ENCODE measurements around the gene GDE1. TPM values are rescaled to one million over a fixed set of nuclear protein-coding genes. Genes with fewer than 3 reads are reported as not detected.

The GDE1 gene
- total and polyA plus RNA-seq, 4 donors = 14.8 to 39.1 (median 23.6) TPM

Other genes starting within 250 kb of the GDE1 start
- not detected for gene CLEC19A, start 236.4 kb downstream of the GDE1 start, total RNA-seq
- not detected for gene CLEC19A, start 236.4 kb downstream of the GDE1 start, polyA plus RNA-seq
- 1 to 10 TPM in 1 of 2 donors, under 1 TPM in 1; 0.50 to 1.2 TPM for gene TMC5, start 104.2 kb downstream of the GDE1 start, total RNA-seq
- 1 to 10 TPM in 1 of 2 donors, under 1 TPM in 1; 0.54 to 1.1 TPM for gene TMC5, start 104.2 kb downstream of the GDE1 start, polyA plus RNA-seq
- gene CCP110, start 1.8 kb upstream of the GDE1 start, total RNA-seq = 10 to 100 TPM in 1 of 2 donors, 1 to 10 TPM in 1; 8.2 to 25.0 TPM
- 1 to 10 TPM; 1.8 to 2.8 TPM for gene CCP110, start 1.8 kb upstream of the GDE1 start, polyA plus RNA-seq
- gene VPS35L, start 33.6 kb upstream of the GDE1 start, total RNA-seq = 10 to 100 TPM; 16.1 to 18.2 TPM
- gene VPS35L, start 33.6 kb upstream of the GDE1 start, polyA plus RNA-seq = 10 to 100 TPM; 10.5 to 14.1 TPM
- gene KNOP1, start 196.1 kb upstream of the GDE1 start, total RNA-seq = 1 to 10 TPM; 4.1 to 5.4 TPM
- gene KNOP1, start 196.1 kb upstream of the GDE1 start, polyA plus RNA-seq = 1 to 10 TPM; 5.9 to 6.7 TPM
- 1 to 10 TPM; 2.1 to 4.4 TPM for gene IQCK, start 196.2 kb upstream of the GDE1 start, total RNA-seq
- gene IQCK, start 196.2 kb upstream of the GDE1 start, polyA plus RNA-seq = 1 to 10 TPM; 2.7 to 3.1 TPM